Heart right ventricle (tissue), 16 donors: ENCODE data around the gene ZNRD2. TPM values are rescaled to one million over a fixed set of nuclear protein-coding genes. Genes with fewer than 3 reads are reported as not detected.

Experiments used
- ATAC-seq, 8 donors: fragments of 200-7000 bp; cut with Tn5 transposase; one replicate each; pipeline ENCODE4 v1.9.1; 2020; ENCODE audit warnings: mild to moderate bottlenecking in 8 of 8, moderate library complexity in 8 of 8, moderate number of reproducible peaks in 1 of 8
- DNase-seq, 2 donors: peaks; one replicate each; pipeline ENCODE4 v3.0.0-alpha.2; 2020
- H3K27ac ChIP-seq, 10 donors: fragments of 200-600 bp; sonication (generic) in 2 of 10; one replicate each; pipeline versions ENCODE4 v1.5.0 to v1.8.0; 2020 to 2022; ENCODE audit warnings: mild to moderate bottlenecking in 3 of 10
- H3K27me3 ChIP-seq, 7 donors: fragments of 200-600 bp; one replicate each; pipeline ENCODE4 v1.8.0; 2021 to 2022; ENCODE audit warnings: mild to moderate bottlenecking in 2 of 7
- H3K36me3 ChIP-seq, 9 donors: fragments of 200-600 bp; sonication (generic) in 1 of 9; one replicate each; pipeline versions ENCODE4 v1.5.0 to v1.8.0; 2020 to 2022; ENCODE audit warnings: mild to moderate bottlenecking in 2 of 9
- H3K4me1 ChIP-seq, 9 donors: fragments of 200-600 bp; sonication (generic) in 1 of 9; one replicate each; pipeline versions ENCODE4 v1.5.0 to v1.8.0; 2020 to 2022; ENCODE audit warnings: mild to moderate bottlenecking in 4 of 9
- H3K4me3 ChIP-seq, 10 donors: fragments of 200-600 bp; sonication (generic) in 2 of 10; one replicate each; pipeline versions ENCODE4 v1.5.0 to v1.8.0; 2020 to 2022; ENCODE audit warnings: mild to moderate bottlenecking in 7 of 10, moderate library complexity in 2 of 10
- H3K9me3 ChIP-seq, 11 donors: fragments of 200-600 bp in 10 of 11; sonication (generic) in 2 of 11; one replicate each; pipeline versions ENCODE4 v1.5.0 to v1.8.0; 2013 to 2022; ENCODE audit warnings: mild to moderate bottlenecking in 2 of 11, control low read depth in 1 of 11, moderate library complexity in 1 of 11
- WGBS, 2 donors: extraction: QIAGEN DNeasy Blood & Tissue Kit; methylation state at CpG; one replicate each; pipeline ENCODE4 v1.1.7; 2013; ENCODE audit warnings: inconsistent platforms in 1 of 2; 5-methylcytosine and 5-hydroxymethylcytosine counted together
- intact Hi-C, 10 donors: fragments of 100-400 bp; cut with DNase I; formaldehyde crosslinking; loops; one replicate each; pipeline versions ENCODE4 v1.11.1 to v1.14.2; 2022
- polyA plus RNA-seq, 2 donors: library from polyadenylated mRNA; stranded (reverse); fragments of 200-250 nt; gene quantifications; one replicate each; pipeline ENCODE4 v1.2.3, GENCODE V29; 2013
- total RNA-seq, 10 donors: library from RNA; stranded (reverse); fragmentation: NEBNext Ultra II Directional in 3 of 10; extraction: Animal tissue kit (Norgen Biotek cat#: 25700) in 3 of 10; gene quantifications; one replicate each; pipeline versions ENCODE4 v1.2.1 to v1.2.4, GENCODE V29; 2021 to 2023
- TF ChIP-seq, protein P1 (sequence below), 9 donors: fragments of 200-600 bp; sonication (generic) in 2 of 9; IDR thresholded peaks; one replicate each; pipeline versions ENCODE4 v1.5.0 to v1.8.0; 2021 to 2022; ENCODE audit warnings: antibody characterized with exemption in 9 of 9, mild to moderate bottlenecking in 5 of 9, moderate library complexity in 1 of 9
- donor health status: Arrhythmogenic right ventricular cardiomyopathy.
- donor health status: ischemic (EF 13 %, LVEDD 7.1; RV severe dilation, severe dysfunction).
- donor health status: healthy with polysubstance abuse.
- donor health status: DM: no; HTN: yes; CAD: no.
- donor health status: DM: no; HTN: no; CAD: no.
- donor health status: ischemic (EF 25% LVEDD 6.9; RV normal size, moderate dysfunction).
- donor health status: ischemic (EF 25% LVEDD 5.7; RV mildly dilated, moderate dysfunction).
- donor health status: healthy.
- donor health status: DM: yes; HTN: yes; CAD: no.
- donor health status: Ischemic cardiomyopathy.
- donor health status: ischemic (EF 35%, LVEDD 5.7; RV mildly dilated, moderate dysfunction).
- donor health status: nonischemic (EF 11% LVEDD 7.7; RV severe dilation, severe dysfunction).
- donor health status: DM: yes; HTN: yes; CAD: no.
- donor health status: PGD.
- donor health status: ischemic (EF 29% LVEDD 5.4; RV normal size, mild dysfunction).
- donor health status: nonischemic (EF 23%, LVEDD 6.1; RV moderate dilation, normal function).

ZNRD2 gene
- total and polyA plus RNA-seq, 12 donors, result 23.7 to 92.0 (median 27.7) TPM

DNA sequence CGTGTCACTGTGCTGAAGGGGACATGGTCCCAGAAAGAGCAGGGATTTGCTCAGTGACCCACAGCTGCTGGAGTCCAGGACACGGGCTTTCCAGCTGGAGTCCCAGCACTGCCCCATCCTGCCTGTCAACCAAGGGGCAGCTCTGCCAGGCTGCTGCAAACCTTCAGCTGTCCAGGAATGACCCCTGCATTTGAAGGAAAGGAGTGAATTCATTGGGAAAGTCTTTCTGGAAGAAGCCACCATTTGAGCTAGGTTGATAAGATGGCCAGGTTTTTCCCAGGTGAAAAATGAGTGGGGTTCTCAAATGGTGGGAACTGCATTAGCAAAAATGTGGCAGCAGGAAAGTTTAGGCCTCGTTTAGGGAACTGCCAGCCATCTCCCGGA is 16.0 kb downstream of the ZNRD2 start:
- TF ChIP-seq, protein P1, sequence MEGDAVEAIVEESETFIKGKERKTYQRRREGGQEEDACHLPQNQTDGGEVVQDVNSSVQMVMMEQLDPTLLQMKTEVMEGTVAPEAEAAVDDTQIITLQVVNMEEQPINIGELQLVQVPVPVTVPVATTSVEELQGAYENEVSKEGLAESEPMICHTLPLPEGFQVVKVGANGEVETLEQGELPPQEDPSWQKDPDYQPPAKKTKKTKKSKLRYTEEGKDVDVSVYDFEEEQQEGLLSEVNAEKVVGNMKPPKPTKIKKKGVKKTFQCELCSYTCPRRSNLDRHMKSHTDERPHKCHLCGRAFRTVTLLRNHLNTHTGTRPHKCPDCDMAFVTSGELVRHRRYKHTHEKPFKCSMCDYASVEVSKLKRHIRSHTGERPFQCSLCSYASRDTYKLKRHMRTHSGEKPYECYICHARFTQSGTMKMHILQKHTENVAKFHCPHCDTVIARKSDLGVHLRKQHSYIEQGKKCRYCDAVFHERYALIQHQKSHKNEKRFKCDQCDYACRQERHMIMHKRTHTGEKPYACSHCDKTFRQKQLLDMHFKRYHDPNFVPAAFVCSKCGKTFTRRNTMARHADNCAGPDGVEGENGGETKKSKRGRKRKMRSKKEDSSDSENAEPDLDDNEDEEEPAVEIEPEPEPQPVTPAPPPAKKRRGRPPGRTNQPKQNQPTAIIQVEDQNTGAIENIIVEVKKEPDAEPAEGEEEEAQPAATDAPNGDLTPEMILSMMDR (IDR thresholded peaks at IDR 0.05), result no peak
- Histone ChIP-seq H3K27me3 (no peaks in the 10 kb centered on the region), H3K27ac (peak overlapping the region in 8 of 10 donors; percentile 53 to 89 (median 81)), H3K4me1 (peaks cover 25 to 58% (median 47%) of the 10 kb centered on the region in 9 donors), H3K36me3 (peaks cover 0 to 80% (median 18%) of the 10 kb centered on the region in 9 donors), H3K9me3 (no peaks in the 10 kb centered on the region), H3K4me3 (no peak overlapping the region)
- WGBS, 2 donors, result 77 to 80% methylated on average over 4 of the region's 4 CpGs
- DNase-seq (no peak), ATAC-seq (no peak)
- intact Hi-C loops, result loop anchor here in 3 of 10 donors (5.0 to 10.0 kb wide), 2 partner anchors 44 to 51 kb away; no protein-coding TSS in a partner anchor

DNA sequence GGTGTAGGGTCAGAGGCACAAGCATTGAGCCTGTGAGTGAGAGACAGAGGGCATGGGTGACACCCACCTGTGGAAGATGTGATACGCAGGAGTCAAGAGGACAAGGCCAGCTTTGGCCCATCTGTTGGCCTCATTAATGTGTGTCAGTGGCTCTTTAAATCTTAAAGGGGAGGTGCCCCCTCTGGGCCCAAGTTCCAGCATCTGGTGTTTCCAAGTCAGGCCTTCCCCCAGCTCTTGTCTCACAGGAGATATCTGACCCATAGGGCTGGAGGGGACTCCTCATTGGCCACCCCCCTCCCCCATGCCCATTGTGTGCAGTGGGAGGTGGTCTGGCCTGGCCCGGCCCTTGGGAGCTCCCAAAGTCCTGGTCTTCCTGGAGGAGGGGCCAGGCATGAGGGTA is 16.4 kb downstream of the ZNRD2 start:
- Histone ChIP-seq H3K9me3 (no peaks in the 10 kb centered on the region), H3K27ac (peak overlapping the region in 9 of 10 donors; percentile 53 to 89 (median 81)), H3K4me1 (peaks cover 25 to 58% (median 47%) of the 10 kb centered on the region in 9 donors), H3K27me3 (no peaks in the 10 kb centered on the region), H3K4me3 (peak overlapping the region in 1 of 10 donors; percentile 14), H3K36me3 (peaks cover 0 to 80% (median 18%) of the 10 kb centered on the region in 9 donors)
- DNase-seq (no peak), ATAC-seq (peak; percentile 11 to 49 (median 27))
- 56 to 62% methylated on average over 2 of the region's 2 CpGs for WGBS, 2 donors
- TF ChIP-seq, protein P1 (IDR thresholded peaks at IDR 0.05), result no peak
- intact Hi-C loops, result loop anchor here in 3 of 10 donors (5.0 to 10.0 kb wide), 2 partner anchors 44 to 52 kb away; no protein-coding TSS in a partner anchor

DNA sequence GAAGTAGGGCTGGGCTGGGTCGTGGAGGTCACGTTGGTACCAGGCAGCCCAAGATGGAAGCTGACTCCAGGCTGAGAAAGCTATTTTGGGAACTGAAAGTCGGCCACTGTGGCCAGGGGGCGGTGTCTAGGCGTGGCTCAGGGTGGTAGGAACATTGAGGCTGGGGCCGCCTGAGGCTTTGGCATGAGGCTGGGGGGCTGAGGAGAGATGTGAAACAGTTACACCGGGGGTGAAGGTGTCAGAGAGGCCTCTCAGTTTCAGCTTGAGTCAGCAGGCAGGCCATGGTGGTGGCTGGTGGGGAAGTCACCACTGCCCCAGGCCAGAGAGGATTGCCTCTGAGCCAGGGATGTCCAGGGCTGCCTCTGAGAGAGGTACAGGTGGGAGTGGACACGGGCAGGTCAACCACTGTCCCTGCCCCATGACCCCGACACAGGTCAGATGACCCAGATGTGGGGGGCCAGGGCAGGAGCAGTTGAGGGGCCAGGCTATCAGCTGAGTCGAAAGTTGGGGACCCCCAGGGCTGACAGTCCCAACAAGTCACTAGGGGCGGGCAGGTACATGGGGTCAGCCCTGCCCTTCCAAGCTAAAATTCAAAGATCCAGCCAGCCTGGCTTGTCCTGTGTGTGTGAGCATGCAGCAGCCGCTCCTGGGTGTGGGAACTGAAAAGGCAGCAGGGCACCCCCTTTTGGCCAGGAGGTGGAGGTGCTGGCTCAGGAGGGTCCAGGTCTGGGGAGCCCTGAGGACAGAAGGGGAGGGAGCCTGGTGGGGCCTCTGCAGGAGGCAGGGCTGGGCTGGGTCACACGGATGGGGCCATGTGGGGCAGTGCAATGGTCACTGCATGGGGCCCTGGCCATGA is 18.1 kb downstream of the ZNRD2 start:
- 49% methylated on average over 13 of the region's 13 CpGs for WGBS, 2 donors
- Histone ChIP-seq H3K36me3 (peaks cover 0 to 80% (median 22%) of the 10 kb centered on the region in 9 donors), H3K4me1 (peaks cover 26 to 70% (median 49%) of the 10 kb centered on the region in 9 donors), H3K9me3 (no peaks in the 10 kb centered on the region), H3K4me3 (peak overlapping the region in 1 of 10 donors; percentile 12), H3K27ac (peak overlapping the region; percentile 37 to 89 (median 80)), H3K27me3 (no peaks in the 10 kb centered on the region)
- TF ChIP-seq, protein P1 (IDR thresholded peaks at IDR 0.05), result peak; percentile 17 to 67 (median 51)
- ATAC-seq (peak; percentile 34 to 75 (median 64)), DNase-seq (peak; percentile 61 to 63)
- intact Hi-C loops, result loop anchor here in 3 of 10 donors (5.0 to 10.0 kb wide), 2 partner anchors 46 to 54 kb away; no protein-coding TSS in a partner anchor

DNA sequence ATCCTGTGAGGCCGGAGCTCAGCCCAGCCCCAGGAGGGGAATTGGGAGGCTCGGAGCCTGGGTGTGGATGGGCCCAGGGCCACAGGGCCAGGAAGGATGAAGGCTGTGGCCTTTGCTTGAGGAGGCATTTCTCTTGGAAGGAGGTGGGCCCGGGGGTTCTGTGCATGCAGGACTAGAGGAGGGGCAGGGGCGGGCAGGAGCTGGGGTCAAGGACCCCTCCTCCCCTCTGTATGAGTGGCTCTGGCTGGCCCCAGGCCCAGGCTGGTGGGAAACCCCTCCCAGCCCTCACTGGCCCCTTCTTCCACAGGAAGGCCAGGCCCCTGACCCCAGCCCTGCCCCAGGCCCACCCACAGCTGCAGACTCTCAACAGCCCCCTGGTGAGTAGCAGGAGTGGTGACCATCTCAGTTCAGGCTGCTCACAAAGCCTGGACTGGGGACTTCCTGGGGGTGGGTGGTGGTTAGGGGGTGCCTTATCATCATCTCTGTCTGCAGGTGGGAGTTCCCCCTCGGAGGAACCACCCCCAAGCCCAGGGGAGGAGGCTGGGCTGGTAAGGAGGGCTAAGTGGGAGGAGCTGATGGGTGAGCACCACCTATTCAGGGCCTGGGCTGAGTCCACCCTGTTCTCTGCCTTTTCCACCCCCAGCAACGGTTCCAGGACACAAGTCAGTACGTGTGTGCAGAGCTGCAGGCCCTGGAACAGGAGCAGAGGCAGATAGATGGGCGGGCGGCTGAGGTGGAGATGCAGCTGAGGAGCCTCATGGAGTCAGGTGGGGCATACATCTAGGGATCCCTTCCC is 19.4 kb downstream of the ZNRD2 start:
- Histone ChIP-seq H3K27me3 (no peaks in the 10 kb centered on the region), H3K4me3 (no peak overlapping the region), H3K27ac (peak overlapping the region in 7 of 10 donors; percentile 22 to 81 (median 68)), H3K36me3 (peaks cover 0 to 75% (median 18%) of the 10 kb centered on the region in 9 donors), H3K4me1 (peaks cover 29 to 78% (median 55%) of the 10 kb centered on the region in 9 donors), H3K9me3 (no peaks in the 10 kb centered on the region)
- no peak for DNase-seq
- TF ChIP-seq, protein P1 (IDR thresholded peaks at IDR 0.05), result no peak
- intact Hi-C loops, result loop anchor here in 5 of 10 donors (5.0 to 10.0 kb wide), 2 partner anchors 47 to 55 kb away; no protein-coding TSS in a partner anchor
- ATAC-seq, result peak in 1 of 8 donors; percentile 15
- 62 to 65% methylated on average over 9 of the region's 9 CpGs for WGBS, 2 donors
